Erythroblast (primary cell): ENCODE measurements around the gene FGR.
"Not testable (repeated sequence)": the region's sequence is repeated elsewhere in the genome, so short reads cannot be mapped to it uniquely, and the experiment has no call there.

ENCODE experiments used
- DNase-seq, 2 experiments: peaks; one replicate each; lab custom pipeline; 2025; lab: John Stamatoyannopoulos, UW
- GATA1 ChIP-seq: IDR thresholded peaks from 2 replicates; pipeline ENCODE4 v1.6.1; 2011; ENCODE audit warnings: low read depth, mild to moderate bottlenecking, control low read depth, low read length, moderate library complexity
- POLR2A ChIP-seq: IDR thresholded peaks from 2 replicates; pipeline ENCODE4 v1.6.1; 2011; ENCODE audit warnings: mild to moderate bottlenecking, low read length

The FGR gene

DNA sequence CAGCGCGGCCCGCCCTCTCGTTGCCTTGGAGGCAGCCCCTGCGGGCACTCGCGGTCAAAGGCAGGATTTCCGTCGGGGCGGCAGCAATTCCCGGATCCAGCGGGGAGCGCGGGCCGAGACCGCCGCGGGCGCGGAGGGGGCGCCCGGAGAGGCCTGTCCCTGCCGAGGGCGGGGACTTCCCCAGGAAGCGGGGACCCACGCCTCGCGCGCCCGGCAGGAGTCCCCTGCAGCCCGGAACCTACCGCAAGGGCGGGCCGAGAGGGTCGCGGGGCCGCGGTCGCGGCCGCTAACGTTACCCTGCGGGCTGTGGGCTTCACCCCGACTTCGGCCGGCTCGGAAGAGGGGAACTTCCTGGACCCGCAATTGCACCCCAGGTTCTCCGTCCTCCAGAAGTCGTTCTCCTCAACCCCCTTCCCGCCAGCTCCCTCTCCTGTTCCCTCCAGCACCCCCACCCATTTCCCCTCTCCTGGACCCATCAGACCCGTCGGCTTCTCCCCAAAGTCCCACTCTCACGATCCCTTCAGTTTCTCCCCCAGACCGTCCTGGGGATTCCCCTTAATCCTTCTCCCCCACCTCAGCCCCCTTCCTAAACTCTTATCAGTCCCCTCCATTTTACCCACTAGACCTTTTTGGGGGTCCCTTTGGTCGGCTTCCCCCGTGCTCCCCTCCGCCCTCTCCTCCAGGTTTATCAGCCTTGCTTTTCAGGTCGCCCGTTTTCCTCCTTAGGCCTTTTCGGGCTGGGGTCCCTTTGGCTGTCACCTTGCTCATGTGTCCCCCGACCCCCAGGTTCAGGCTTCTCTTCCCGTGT, 604 bp downstream of the FGR start:
- no peak for DNase-seq

DNA sequence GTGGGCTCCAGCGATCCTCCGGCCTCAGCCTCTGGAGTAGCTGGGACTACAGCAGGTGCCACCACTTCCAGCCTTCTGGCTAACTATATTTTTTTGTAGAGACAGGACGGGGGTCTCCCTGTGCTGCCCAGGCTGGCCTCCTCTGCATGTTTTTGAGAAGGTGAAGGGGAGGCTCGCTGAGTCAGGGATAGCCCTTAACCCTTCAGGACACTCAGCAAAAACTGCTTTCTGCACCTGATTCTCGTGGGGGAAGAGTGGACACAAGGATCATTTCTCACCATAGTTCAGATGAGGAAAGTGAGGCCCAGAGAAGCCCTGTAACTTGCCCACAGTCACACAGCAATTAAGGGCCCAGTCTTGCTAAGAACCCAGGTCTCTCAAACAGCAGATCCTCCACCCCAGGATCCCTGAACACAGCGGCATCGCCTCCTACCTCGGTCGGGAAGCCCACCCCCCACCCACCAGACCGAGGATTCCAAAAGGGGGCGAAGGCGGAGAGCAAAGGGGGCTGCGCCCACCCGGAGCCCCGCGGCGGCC, 1.3 kb downstream of the FGR start:
- DNase-seq, result no peak
- TF ChIP-seq POLR2A, result no peak
- TF ChIP-seq GATA1, result no peak

More for the DNA sequence above, 604 bp downstream of the FGR start:
- TF ChIP-seq GATA1, result no peak
- no peak for TF ChIP-seq POLR2A

DNA sequence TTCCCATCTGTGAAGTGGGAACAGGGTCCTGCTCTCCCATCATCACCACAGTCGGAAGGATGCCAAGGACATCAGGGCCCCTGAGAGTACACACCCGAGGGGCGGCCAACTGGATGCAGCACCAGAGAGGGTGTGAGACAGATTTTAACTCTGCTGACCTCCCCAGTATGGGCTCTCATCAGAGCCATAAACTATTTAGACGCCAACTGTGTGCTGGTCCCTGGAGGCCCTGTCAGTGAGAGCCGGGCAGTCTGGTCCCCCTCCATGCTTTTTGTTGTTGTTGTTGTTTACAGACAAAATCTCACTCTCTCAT, 1.7 kb downstream of the FGR start:
- TF ChIP-seq GATA1 (no peak), POLR2A (no peak)
- DNase-seq, result no peak

DNA sequence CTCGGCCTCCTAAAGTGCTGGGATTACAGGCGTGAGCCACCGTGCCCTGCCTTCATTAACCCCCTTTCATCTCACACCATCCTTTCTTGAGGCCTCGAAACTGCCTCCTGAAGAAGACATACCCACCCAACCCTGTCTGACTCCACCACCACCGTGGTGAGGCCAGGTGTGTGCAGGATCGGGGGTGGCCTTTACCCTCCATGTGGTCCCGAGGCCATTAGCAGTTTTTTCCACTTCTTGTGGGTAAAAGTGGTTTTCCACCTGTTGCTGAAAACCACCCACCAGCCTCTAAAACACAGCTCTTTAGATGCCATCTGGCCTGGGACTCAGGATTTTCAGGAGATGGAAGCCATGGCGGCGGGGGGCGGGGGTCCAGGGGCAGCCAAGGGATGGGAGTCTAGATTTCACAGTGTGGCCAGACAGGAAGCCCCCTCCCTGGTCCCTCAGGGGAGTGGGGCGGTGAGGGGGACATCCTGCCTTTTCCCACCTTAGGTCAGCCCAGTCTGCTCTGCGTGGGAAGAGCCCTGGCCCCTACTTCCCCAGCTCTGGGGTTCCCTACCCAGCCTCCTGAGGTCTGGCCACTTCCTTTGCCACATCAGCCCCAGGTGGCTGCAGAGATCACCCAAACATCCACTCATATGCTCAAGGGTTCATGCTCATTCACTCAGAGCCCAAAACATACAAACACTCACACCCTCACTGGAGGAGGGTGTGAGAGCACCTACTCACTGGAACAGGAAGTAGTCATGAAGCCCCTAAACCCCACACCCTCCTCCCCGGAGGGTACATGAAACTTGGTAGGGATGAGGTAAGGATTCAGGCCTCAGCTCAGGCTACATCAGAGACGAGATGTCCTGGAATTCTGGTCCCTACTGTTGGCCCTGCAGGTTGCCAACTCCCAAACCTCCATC, 2.3 kb downstream of the FGR start:
- no peak for DNase-seq
- TF ChIP-seq POLR2A (no peak), GATA1 (no peak)

DNA sequence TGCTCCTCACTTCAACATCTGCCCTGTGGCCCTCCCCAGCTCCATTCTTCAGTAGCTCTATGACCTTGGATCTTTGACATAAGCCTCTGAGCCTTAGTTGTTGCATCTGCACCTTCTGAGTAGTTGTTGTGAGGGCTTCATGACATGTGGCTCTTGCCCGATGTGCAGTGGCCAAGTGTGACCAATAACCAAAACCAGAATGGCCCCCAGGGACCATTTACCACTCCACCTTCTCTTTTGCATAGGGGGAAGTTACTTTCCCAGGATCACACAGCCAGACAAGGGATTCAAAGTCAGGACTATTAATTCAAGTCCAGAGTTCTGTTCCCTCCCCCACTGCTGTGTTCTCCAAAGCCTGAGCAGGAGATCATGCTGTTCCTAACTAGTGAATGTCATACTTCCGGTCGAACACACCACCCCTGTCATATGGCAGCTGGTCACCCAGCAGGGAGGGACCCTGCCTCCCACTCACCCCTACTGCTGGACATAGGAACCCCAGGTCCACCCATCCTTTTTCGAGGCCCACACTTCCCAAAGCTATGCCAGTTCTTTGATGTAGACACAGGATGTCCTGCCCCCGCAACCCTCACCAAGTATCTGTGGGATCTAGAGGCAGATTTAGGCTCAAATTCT, 4.0 kb downstream of the FGR start:
- no peak for DNase-seq
- TF ChIP-seq POLR2A (no peak), GATA1 (no peak)

DNA sequence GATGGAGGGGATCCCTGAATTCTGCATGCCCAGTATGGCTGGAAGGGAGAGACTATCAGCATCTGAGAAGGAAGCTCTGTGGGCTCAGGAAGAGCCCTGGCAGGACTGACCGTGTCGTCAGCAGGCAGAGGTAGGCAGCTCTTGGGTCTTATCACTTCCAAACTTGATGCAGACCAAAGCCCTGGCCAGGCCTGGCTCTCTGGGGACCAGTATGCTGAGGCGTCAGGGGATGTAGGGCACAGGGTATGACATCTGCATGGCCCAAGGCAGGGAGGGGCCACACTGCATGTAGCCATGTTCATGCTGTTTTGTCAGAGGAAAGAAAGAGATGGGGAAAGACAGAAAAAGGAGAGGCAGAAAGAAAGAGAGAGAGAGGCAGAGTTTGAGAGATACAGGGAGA, 6.3 kb downstream of the FGR start:
- DNase-seq, result no peak
- no peak for TF ChIP-seq GATA1
- TF ChIP-seq POLR2A, result no peak

DNA sequence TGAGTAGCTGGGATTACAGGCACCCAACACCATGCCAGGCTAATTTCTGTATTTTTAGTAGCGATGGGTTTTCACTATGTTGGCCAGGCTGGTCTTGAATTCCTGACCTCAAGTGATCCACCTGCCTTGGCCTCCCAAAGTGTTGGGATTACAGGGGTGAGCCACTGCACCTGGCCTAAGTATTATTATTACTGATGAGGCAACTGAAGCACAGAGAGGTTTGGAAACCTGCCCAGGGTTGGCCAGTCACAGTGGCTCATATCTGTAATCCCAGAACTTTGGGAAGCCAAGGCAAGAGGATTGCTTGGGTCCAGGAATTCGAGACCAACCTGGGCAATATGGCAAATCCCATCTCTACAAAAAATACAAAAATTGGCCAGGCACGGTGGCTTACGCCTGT, 7.3 kb downstream of the FGR start:
- DNase-seq, result not testable (repeated sequence)

DNA sequence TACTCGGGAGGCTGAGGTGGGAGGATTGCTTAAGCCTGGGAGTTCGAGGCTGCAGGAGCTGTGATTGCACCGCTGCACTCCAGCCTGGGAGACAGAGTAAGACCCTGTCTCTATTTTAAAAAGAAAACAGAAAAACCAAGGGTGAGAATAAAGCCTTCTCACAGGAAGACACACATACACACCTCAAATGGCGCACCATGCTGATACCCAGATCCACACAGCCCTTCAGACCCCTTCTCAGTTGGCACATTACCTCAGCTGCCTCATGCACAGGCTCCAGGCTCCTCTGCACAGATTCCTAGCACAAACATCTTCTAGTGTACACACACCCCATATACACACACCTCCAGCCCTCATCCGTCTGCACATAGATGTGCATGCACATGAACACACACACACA, 7.9 kb downstream of the FGR start:
- no peak for DNase-seq
- TF ChIP-seq POLR2A (no peak), GATA1 (no peak)

DNA sequence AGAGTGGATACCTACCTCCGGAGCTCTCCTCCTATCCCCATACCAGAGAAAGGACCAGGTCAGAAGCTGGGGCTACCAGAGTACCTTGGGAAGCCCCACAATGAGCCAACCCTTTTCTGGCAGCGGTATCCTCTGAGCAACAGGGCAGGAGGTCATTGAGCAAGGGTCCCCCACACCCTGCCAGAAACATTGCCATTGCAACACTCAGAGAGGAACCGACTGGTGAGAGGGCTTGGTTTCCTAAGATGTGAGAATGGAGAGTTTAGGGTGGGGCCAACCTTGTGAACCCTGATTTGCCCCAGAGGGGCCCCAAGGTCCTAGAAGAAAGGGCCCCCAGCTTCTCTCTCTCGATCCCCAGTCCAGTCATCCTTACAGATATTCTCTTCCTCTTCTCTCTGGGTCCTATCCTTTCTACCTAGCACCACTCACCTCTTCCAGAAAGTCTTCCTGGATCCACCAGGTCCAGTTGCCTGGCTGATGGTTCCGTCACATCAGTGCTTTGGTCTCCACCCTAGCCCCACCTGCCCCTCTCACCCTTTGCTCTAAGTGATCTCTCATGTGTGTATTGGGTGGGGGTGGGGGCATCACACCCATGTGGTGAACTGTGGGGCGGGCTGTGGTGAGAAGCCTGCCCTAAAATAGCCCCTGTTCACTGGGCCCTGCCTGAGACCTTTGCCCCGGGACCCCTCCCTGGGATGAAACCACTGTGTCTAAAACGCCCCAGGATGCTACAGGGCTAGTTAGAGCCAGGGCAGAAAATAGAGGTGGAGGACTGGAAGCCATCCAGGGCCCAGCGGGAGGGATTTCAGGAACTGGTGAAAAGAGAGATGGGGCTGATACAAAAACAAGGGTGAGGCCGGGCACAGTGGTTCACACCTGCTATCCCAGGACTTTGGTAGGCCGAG, 8.7 kb downstream of the FGR start:
- TF ChIP-seq POLR2A (no peak), GATA1 (no peak)
- no peak for DNase-seq

DNA sequence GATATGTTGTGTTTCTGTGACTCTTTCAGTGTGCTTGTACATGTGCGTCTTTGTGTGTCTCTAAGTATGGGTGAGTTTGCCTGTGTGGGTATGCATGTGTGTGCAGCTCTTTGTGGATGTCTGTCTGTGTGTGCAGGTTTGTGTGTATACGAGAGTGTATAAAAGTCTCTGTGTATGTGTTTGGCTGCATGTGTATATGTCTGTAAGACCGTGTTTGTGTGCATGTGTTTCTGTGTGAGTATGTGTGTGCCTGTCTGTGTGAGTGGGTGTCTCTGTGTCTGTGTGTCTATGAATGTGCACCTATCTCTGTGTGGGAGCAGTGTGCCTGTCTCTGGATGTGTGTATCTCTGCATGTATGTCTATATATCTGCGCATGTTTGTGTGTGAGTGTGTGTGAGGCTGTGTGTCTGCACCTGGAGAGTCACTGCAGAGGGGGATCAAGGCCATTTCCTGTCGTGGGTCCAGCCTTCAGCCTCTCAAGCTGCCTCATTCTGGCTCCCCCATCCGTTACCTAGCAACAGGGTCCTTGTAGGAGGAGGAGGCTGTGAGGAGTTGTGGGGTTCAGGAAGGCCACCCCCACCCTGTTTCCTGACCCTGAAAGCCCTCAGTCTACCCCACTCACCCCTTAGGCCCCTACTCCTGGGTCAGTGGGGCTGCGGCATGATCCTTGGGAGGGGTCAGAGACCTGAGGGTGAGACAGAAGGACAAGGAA, 10.4 kb downstream of the FGR start:
- DNase-seq, result no peak
- TF ChIP-seq POLR2A, result no peak

DNA sequence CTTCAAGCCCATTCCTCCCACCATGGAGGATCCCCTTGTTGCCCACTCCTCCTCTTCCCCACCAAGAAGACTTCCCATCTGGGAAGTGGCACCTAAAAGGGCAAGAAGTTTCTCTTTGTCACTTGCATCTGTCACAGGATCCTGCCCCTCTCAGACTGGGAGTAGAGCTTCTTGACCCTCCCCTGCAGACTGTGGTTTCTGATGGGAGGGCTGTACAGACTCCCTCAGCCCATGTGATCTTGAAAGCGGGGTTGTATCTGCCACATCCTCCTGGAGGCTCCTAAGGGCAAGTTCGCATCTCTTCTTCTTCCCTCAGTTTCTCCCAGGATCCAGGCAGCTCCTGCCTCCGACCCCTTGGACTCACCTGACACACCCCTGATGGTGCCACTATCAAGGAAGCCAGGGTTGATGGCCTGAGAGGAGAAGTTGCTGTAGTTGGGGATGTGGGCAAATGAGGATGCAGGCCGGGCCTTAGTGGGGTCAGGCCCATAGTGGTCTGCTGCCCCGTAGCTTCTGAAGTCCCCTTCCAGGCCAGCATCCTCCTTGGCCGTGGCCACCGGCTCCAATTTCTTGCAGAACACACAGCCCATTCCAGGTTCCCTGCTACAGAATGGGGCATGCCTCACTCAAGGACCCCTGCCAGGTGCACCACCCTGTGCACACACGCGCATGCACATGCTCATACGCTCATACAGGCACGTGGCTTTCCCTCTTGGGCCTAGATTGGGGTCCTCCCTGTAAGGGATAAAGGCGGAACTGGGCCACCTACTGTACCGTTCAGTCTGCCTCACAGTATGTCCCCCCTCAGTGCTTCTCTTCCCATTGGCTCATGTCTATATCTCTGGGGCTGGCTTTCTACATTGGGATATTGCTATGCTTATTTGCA, 11.4 kb downstream of the FGR start:
- no peak for DNase-seq
- TF ChIP-seq POLR2A (no peak), GATA1 (no peak)

DNA sequence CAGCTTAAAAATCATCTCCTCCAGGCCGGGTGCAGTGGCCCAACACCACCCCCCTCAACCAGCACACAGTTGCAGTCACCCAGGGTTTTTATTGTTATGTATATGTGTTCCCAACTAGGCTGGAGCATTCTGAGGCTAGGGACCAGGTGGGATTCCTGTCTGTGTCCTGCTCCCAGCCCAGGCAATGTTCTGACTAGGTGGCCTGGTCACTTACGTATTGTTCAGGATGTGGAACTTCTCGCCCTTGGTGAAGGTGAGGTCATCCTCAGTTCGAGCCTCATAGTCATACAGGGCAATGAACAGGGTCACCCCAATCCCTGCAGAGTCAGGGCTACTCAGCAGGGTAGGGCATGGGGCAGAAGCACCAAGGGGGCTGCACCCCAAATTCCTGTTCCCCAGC, 12.2 kb downstream of the FGR start:
- no peak for DNase-seq
- TF ChIP-seq POLR2A, result no peak
- TF ChIP-seq GATA1, result no peak
